Activated CD4-positive, alpha-beta T cell treated with anti-CD3 and anti-CD28 coated beads for 48 hours (primary cell): ENCODE measurements around the gene IL22RA1.

ENCODE experiments used
- DNase-seq: peaks from one replicate; pipeline ENCODE4 v3.0.0-alpha.2; 2020

IL22RA1 gene

GRCh38 chr1:24164004-24164403 lies 21.1 kb upstream of the IL22RA1 start:
- no peak for DNase-seq

GRCh38 chr1:24162201-24162600 lies 19.3 kb upstream of the IL22RA1 start:
- no peak for DNase-seq

GRCh38 chr1:24161270-24161669 lies 18.3 kb upstream of the IL22RA1 start:
- DNase-seq, result no peak

GRCh38 chr1:24159366-24159765 lies 16.4 kb upstream of the IL22RA1 start:
- no peak for DNase-seq

DNA sequence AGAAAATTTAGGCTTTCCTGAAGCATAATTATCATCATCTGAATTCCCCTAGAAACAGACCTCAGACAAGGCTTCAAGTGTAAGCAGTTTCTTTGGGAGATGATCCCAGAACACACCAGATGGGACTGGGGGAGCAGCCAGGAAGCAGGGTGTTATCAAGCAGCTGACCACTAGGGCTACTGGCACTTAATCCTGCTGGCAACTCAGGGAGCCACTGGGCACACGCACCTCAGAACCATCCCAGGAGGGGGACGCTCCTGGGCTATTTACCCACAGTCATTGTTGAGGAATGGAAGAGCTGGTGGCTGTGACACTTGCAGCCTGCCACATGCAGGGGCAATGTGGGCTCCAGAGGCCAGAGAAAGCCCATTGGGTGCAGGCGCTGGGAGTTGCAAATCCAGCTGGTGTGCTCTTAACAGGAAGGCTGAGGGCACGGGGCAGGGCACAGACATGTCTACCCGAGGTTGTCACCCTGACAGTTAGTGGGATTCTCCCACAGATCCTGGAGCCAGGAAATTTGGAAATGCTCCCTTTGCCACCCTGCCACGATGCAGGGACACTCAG lies 15.1 kb upstream of the IL22RA1 start:
- no peak for DNase-seq

GRCh38 chr1:24156542-24157260 lies 13.8 kb upstream of the IL22RA1 start:
- DNase-seq, result no peak

GRCh38 chr1:24155011-24155782 lies 12.3 kb upstream of the IL22RA1 start:
- peak; percentile 40 for DNase-seq

DNA sequence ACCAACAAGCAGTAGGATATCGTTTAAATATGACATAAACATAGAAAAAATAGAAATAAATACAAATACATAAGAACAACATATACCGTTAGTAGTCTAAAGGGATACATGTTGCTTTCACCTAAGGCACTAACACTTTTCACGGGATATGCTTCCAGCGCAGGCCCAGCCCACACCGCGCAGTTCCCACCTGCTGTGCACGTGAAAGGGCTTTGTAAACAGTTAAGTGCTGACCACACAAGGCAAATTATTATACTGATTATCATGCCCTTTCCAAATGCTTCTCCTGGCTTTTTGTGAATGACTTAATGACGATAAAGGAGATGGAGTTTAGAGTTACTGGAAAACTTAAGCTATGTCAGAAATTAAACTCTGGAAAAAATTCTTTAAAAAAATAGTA lies 11.3 kb upstream of the IL22RA1 start:
- no peak for DNase-seq

DNA sequence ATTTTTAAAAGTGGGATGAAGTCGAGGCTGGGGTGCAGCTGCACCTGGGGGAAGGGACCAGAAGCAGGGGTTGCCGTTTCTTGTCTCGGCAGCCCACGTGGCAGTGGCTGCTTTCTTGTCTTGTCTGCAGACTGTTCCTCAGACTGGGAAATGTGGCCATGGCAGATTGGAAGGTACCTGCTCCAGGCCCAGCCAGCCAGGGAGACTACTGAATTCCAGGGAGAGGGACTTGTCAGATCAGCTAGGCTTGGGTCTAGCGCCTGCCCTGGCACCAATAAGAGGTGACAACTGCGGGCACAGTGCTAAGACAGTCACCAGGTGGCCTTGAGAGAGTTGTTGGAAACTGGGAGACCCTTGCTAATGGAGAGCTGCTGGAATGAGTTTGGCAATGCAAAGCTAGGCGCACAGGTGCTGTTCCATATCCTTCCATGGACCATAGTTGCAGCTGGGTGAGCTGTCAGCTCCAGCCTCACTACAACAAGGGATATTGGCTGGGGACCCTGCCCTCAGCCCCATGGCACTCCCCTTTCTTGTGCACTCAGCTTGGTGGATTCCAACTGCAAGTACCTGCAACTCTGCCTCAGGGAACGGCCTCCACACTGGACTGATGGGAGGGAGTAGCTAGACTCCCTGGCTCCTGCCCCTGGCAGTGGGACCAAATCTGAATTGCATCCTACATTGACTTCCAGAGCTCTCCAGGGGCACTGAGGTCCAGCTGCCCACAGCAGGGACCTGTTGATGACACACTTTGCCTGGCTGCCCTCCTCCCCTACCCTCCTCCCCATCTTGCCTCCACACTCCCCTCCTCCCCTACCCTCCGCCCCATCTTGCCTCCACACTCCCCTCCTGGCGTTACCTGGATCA lies 9.9 kb upstream of the IL22RA1 start:
- no peak for DNase-seq

DNA sequence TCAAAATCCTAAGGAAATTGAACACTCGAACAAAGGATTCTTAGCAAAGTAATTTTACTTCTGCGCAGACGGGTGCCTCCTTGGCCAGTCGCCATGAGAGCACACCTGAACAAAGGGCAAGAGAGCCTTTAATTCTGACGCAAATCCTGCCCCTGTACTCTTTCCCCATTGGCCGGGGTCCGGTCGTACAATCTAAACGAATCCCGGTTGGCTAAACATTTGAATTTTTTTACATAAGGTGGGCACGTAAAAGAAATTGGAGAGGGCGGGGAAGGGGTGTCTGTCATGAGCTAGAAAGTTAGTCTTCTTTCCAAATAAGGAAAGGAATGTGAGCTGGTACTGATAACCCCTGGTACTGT lies 8.2 kb upstream of the IL22RA1 start:
- DNase-seq, result no peak

- peak; percentile 94 for DNase-seq
Observed at GRCh38 chr1:24150234-24151174, 7.6 kb upstream of the IL22RA1 start.

GRCh38 chr1:24149866-24150233 lies 6.9 kb upstream of the IL22RA1 start:
- DNase-seq, result peak; percentile 78

GRCh38 chr1:24147816-24148215 lies 4.9 kb upstream of the IL22RA1 start:
- no peak for DNase-seq

- DNase-seq, result no peak
Observed at GRCh38 chr1:24147194-24147593, 4.3 kb upstream of the IL22RA1 start.

DNA sequence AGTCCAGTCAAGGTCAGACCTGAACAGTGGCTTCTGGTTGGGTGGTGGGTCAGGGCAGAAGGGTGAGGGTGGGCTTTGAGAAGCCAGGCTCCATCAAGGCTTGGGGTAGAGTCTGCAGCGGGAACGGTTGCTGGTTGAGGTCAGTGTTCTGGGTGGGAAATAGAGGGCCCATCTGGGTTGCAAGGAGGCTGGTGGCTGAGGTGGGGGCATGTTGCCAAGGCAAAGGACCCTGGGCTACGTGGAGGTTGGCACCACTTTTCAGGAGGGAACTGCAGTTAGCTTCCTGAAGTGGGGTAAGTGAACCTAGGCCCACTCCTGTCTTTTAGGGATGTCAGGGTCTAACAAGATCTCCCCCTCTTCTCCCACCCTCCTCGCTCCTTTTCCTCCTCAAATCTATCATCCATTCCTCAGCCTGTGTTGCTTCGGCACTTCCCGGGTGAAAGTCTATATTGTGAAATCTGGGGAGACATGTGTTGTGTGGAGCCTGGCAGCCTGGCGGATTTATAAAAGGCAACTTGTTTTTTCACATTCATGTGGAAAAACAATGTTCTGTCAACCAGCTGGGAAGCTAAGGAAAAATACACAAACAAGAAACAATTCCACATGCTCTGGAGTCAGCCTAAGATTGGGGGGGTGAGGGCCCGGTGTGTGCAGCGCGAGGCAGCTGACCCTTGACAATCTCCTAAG lies 1.5 kb downstream of the IL22RA1 start:
- DNase-seq, result no peak

GRCh38 chr1:24140741-24141181 lies 2.2 kb downstream of the IL22RA1 start:
- no peak for DNase-seq

DNA sequence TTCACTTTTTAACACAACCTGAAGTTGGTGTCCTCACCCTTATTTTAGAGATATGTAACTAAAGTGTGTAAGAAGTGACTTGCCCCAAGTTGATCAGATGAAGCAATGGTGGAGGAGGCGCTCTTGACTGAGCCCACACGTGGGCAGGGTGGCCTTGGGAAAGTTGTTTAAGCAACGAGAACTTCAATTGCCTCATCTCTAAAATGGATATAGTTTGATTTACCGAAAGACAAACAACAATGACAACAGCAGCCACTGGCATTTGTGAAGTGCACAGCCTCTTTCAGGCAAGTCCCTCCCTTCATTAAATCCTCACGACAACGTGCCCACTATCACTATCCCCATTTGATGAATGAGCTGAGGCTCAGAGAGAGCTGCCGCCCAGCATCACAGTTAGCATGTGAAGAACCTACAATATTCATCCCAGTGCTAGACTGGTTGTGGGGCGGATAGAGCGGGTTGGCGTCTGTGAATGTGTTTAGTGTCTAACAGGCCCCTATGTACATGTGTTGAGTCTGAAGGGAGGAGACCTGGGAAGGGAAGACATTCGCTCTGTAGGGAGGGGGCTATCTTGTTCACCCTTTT lies 3.0 kb downstream of the IL22RA1 start:
- DNase-seq, result no peak

GRCh38 chr1:24139222-24139489 lies 3.8 kb downstream of the IL22RA1 start:
- no peak for DNase-seq

DNA sequence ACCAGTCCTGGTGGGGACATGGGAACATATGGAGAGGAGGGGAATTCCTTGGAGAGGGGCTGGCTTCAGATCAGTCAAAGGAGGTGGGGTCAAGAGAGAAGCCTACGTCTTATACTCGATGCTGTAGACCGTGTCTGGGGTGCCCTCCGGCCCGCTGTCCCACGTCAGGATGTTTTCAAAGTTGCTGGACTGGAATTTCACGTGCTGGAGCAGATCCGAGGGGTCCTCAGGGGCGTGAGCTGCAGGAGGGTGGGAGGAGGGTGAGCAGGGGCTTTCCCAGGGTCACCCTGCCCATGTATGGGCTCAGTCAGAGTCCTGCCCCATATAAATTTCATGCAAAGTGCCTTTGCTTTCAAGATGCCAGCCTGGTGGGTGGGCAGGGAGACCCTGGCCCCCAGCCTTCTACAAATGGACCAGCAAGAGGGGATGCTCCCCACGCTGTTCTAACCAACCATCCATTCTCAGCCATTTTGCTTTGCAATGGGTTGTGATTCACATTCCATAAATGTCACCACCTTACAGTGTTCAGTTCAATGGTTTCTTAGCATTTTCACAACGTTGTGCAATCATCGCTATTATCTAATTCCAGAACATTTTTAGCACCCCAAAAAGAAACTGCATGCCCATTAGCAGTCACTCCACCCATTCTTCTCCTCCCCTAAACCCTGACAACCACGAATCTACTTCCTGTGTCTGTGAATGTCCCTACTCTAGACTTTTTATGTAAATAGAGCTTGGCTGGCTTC lies 4.3 kb downstream of the IL22RA1 start:
- no peak for DNase-seq

DNA sequence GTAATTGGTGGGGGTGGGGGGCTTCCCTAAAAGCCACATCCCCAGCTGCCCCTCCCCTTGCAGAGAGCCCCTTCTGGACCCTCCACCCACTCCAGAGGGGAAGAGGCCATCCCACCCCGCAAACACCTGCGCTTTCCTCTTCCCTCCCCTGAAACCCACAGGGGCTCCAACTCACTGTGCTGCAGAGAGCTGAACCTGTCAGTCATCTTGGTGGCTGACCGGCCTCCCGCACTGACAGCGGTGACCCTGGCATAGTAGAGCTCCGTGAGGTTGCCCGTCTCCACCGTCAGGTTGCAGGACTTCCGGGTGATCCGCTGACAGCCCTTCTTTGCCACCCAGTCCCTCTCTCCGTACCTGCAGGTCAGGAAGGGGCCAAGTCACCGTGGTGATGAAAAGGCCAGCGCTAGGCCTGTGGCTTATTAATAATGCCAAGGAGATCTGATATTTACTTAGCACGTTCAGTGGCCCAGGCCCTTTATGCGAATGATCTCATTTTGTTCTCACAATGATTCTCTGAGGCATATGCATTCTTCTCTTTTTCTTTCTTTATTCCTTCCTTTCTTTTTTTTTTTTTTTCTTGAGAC lies 5.9 kb downstream of the IL22RA1 start:
- no peak for DNase-seq
